ENCODE data around the gene PLPP3. TPM values are rescaled to one million over a fixed set of nuclear protein-coding genes. Genes with fewer than 3 reads are reported as not detected.

Gene PLPP3
- total and polyA plus RNA-seq, 3 experiments from 2014 or later, result 0.22 to 0.24 TPM; not detected in 1

DNA sequence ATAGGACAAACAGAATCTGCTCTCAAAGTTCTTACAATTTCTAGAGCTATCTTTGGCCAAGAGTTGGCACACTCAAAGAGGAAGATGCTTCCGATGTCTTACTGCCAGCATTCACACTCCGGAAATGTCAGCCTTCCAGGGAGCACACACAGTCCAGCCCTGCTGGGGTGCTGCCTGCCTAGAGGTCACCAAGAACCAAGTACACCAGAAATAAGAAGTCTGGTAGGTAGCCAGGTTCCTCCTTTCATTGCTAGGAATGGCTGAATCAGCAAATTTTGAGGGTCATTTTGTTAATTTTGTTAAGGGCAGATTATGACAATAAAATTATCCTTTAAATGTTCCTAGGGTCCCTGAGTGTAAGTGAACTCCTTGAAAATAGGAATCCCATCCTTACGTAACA, 77.5 kb downstream of the PLPP3 start:
- H3K4me1 ChIP-seq (ENCODE audit: insufficient read depth, low read length), result no peaks in the 10 kb centered on the region
- POLR2A ChIA-PET, result no interaction called here
- H3K36me3 Mint-ChIP-seq, result no peaks in the 10 kb centered on the region
- no peak for DNase-seq
- H3K27me3 Mint-ChIP-seq, result peaks cover 0 to 4% of the 10 kb centered on the region in 2 donors
- H3K36me3 ChIP-seq (ENCODE audit: insufficient read depth, low read length), result no peaks in the 10 kb centered on the region
- H3K4me1 Mint-ChIP-seq, result no peaks in the 10 kb centered on the region
- peaks cover 0 to 3% (median 2%) of the 10 kb centered on the region in 5 donors for H3K9me3 Mint-ChIP-seq
- no peak overlapping the region for H3K27ac ChIP-seq (ENCODE audit: low read depth, low read length)
- no peak overlapping the region for H3K4me3 Mint-ChIP-seq
- no peak overlapping the region for H3K27ac Mint-ChIP-seq
- no peaks in the 10 kb centered on the region for H3K9me3 ChIP-seq (ENCODE audit: low read length)
- CTCF ChIA-PET, result no interaction called here
- H3K27me3 ChIP-seq (ENCODE audit: insufficient read depth, low read length, poor library complexity, severe bottlenecking), result no peaks in the 10 kb centered on the region
- no peak overlapping the region for H3K4me3 ChIP-seq (ENCODE audit: low read length)

DNA sequence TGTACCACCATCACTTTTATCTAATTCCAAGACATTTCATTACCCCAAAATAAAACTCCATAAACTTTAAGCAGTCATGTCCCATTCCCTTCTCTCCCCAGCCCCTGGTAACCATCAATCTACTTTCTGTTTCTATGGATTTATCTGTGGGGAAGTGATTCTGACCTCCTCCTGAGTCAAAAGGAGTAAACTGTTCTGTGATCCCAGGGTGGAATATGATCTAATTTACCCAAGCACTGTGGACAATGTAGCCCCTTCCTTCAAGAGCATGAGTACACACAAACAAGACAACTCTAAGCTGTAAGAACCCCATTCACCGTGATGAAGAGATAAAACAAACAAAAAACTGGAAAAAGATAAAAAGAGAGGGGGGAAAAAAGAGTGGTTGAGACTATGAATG, 77.9 kb downstream of the PLPP3 start:
- peaks cover 0 to 3% (median 2%) of the 10 kb centered on the region in 5 donors for H3K9me3 Mint-ChIP-seq
- H3K4me3 Mint-ChIP-seq, result no peak overlapping the region
- ChIA-PET CTCF (no interaction called here), POLR2A (no interaction called here)
- peaks cover 0 to 4% of the 10 kb centered on the region in 2 donors for H3K27me3 Mint-ChIP-seq
- DNase-seq, result no peak
- H3K27ac Mint-ChIP-seq, result no peak overlapping the region
- Histone ChIP-seq H3K27me3 (ENCODE audit: insufficient read depth, low read length, poor library complexity, severe bottlenecking) (no peaks in the 10 kb centered on the region), H3K4me3 (ENCODE audit: low read length) (no peak overlapping the region), H3K36me3 (ENCODE audit: insufficient read depth, low read length) (no peaks in the 10 kb centered on the region), H3K9me3 (ENCODE audit: low read length) (no peaks in the 10 kb centered on the region), H3K4me1 (ENCODE audit: insufficient read depth, low read length) (no peaks in the 10 kb centered on the region), H3K27ac (ENCODE audit: low read depth, low read length) (no peak overlapping the region)
- no peaks in the 10 kb centered on the region for H3K36me3 Mint-ChIP-seq
- no peaks in the 10 kb centered on the region for H3K4me1 Mint-ChIP-seq

DNA sequence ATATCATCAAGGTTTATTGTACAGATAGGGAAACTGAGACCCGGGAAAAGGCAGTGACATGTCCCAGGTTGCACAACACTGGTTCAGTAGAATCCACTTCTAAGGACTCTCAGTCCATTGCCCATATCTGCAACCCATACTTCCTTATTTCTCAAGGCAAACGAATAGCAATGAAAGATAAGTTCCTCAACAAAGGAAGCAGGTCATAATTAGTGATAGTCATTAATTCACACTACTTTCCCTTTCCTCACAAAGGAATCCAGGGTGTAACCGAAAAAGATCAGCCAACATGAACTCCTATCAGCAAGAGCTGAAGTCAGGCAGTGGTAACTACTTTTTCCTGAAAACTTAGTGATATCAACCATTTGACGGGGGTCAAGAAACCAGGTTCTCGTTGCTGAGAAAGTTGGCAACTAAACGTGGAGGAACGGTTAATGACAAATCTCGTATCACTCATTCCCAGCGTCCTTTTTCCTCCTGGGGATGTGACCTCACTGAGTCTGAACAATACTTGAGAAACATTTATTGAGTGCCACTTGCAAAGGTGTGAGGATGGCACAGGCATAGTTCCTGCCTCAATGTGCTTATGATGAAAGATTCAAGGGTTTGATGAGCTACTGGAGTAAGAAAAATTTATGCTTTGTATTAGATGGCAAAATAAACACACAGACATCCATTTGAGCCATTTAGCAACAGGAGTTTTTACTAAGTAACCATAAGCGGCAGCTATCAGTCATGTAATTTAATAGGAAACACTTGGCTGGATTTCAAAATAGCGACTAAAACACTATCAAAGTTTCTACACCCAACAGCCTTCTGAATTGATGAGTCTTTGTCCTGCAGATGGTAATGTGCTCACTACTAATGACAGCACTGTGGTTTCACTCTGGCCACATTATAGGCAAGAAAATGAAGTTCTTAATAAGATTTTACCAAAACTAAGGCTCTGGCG, 82.3 kb downstream of the PLPP3 start:
- no peaks in the 10 kb centered on the region for H3K9me3 ChIP-seq (ENCODE audit: low read length)
- H3K36me3 Mint-ChIP-seq, result no peaks in the 10 kb centered on the region
- no peak overlapping the region for H3K27ac ChIP-seq (ENCODE audit: low read depth, low read length)
- H3K36me3 ChIP-seq (ENCODE audit: insufficient read depth, low read length), result no peaks in the 10 kb centered on the region
- ChIA-PET CTCF (no interaction called here), POLR2A (no interaction called here)
- H3K4me1 Mint-ChIP-seq, result no peaks in the 10 kb centered on the region
- no peak overlapping the region for H3K4me3 Mint-ChIP-seq
- H3K27me3 ChIP-seq (ENCODE audit: insufficient read depth, low read length, poor library complexity, severe bottlenecking), result no peaks in the 10 kb centered on the region
- no peak overlapping the region for H3K27ac Mint-ChIP-seq
- no peak for DNase-seq
- H3K27me3 Mint-ChIP-seq, result peaks cover 0 to 4% of the 10 kb centered on the region in 2 donors
- peaks cover 0 to 3% (median 0%) of the 10 kb centered on the region in 5 donors for H3K9me3 Mint-ChIP-seq
- no peaks in the 10 kb centered on the region for H3K4me1 ChIP-seq (ENCODE audit: insufficient read depth, low read length)
- no peak overlapping the region for H3K4me3 ChIP-seq (ENCODE audit: low read length)

DNA sequence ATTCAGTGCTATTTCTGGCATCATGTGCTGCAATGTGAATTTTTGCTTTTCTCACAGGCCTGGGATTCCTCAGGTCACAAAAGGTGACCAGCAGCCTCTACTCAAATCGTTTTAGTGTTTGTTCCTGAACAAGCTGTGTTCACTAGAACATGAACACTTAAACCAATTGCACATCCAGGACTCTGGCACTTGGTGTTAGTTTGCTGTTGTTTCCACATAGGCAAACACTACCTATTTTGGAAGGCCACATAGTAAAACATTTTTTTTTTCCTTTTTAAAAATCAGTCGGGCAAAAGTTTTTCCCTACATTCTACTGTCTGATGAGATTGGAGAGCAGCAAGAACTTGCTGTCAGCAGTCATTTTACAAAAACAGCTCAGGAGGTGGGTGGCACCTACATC, 83.2 kb downstream of the PLPP3 start:
- POLR2A ChIA-PET, result no interaction called here
- Mint-ChIP-seq H3K4me3 (no peak overlapping the region), H3K36me3 (no peaks in the 10 kb centered on the region)

DNA sequence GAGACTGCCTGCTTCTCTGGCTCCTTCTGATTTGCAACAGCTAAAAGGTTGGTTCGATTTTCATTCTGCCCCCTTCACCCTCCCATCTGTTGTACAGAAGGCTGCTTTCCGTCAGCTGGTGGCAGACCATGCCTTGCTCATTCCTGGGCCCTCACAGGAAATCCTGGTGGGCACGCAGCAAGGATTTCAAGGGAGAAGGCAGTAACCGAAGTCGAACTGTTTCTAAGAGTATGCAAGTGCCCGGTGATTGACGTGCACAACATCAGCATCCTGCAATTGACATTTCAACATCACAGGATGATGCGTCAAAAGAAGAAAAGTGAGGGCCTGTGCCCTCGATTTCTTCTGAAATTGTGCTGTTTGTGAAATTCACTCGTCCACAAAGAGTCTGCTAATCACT, 83.8 kb downstream of the PLPP3 start:
- Histone ChIP-seq H3K27ac (ENCODE audit: low read depth, low read length) (no peak overlapping the region), H3K36me3 (ENCODE audit: insufficient read depth, low read length) (no peaks in the 10 kb centered on the region), H3K4me3 (ENCODE audit: low read length) (no peak overlapping the region), H3K9me3 (ENCODE audit: low read length) (no peaks in the 10 kb centered on the region), H3K27me3 (ENCODE audit: insufficient read depth, low read length, poor library complexity, severe bottlenecking) (no peaks in the 10 kb centered on the region), H3K4me1 (ENCODE audit: insufficient read depth, low read length) (no peaks in the 10 kb centered on the region)
- Mint-ChIP-seq H3K4me1 (no peaks in the 10 kb centered on the region), H3K9me3 (peaks cover 0 to 5% (median 0%) of the 10 kb centered on the region in 5 donors), H3K4me3 (no peak overlapping the region), H3K27ac (no peak overlapping the region), H3K27me3 (peaks cover 0 to 4% of the 10 kb centered on the region in 2 donors), H3K36me3 (no peaks in the 10 kb centered on the region)
- DNase-seq, result no peak
- POLR2A ChIA-PET, result no interaction called here
- CTCF ChIA-PET, result no interaction called here

More for the DNA sequence above, 83.2 kb downstream of the PLPP3 start:
- Mint-ChIP-seq H3K4me1 (no peaks in the 10 kb centered on the region), H3K27ac (no peak overlapping the region), H3K27me3 (peaks cover 0 to 4% of the 10 kb centered on the region in 2 donors), H3K9me3 (peaks cover 0 to 3% (median 0%) of the 10 kb centered on the region in 5 donors)
- CTCF ChIA-PET, result no interaction called here
- no peaks in the 10 kb centered on the region for H3K4me1 ChIP-seq (ENCODE audit: insufficient read depth, low read length)
- H3K4me3 ChIP-seq (ENCODE audit: low read length), result no peak overlapping the region
- no peaks in the 10 kb centered on the region for H3K36me3 ChIP-seq (ENCODE audit: insufficient read depth, low read length)
- no peaks in the 10 kb centered on the region for H3K9me3 ChIP-seq (ENCODE audit: low read length)
- no peak for DNase-seq
- no peaks in the 10 kb centered on the region for H3K27me3 ChIP-seq (ENCODE audit: insufficient read depth, low read length, poor library complexity, severe bottlenecking)
- H3K27ac ChIP-seq (ENCODE audit: low read depth, low read length), result no peak overlapping the region

DNA sequence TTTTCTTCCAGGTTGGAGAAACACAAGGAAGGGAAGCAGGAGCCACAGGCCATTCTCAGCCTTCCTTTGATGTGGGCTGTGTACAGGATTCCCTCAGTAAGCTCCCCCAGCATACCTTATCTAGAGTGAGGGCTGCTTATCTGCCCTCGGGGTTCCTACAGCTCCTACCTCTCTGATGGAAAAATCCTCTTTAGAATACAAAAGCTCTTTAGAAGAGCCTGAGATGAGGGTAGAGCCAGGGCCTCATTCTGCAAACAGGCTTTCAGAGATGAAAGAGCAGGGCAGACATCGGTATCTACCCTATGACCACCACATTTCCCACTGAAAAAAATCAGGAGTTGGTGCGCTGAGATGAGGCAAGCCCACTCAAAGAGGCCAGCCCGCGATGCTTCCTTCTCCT, 85.1 kb downstream of the PLPP3 start:
- Histone ChIP-seq H3K27ac (ENCODE audit: low read depth, low read length) (no peak overlapping the region), H3K36me3 (ENCODE audit: insufficient read depth, low read length) (no peaks in the 10 kb centered on the region), H3K27me3 (ENCODE audit: insufficient read depth, low read length, poor library complexity, severe bottlenecking) (no peaks in the 10 kb centered on the region), H3K9me3 (ENCODE audit: low read length) (no peaks in the 10 kb centered on the region), H3K4me1 (ENCODE audit: insufficient read depth, low read length) (no peaks in the 10 kb centered on the region), H3K4me3 (ENCODE audit: low read length) (no peak overlapping the region)
- no peak overlapping the region for H3K27ac Mint-ChIP-seq
- H3K27me3 Mint-ChIP-seq, result peaks cover 0 to under 1% of the 10 kb centered on the region in 2 donors
- no peaks in the 10 kb centered on the region for H3K4me1 Mint-ChIP-seq
- ChIA-PET CTCF (no interaction called here), POLR2A (no interaction called here)
- DNase-seq, result no peak
- H3K9me3 Mint-ChIP-seq, result peaks cover 0 to 7% (median 3%) of the 10 kb centered on the region in 5 donors
- H3K4me3 Mint-ChIP-seq, result no peak overlapping the region
- no peaks in the 10 kb centered on the region for H3K36me3 Mint-ChIP-seq

DNA sequence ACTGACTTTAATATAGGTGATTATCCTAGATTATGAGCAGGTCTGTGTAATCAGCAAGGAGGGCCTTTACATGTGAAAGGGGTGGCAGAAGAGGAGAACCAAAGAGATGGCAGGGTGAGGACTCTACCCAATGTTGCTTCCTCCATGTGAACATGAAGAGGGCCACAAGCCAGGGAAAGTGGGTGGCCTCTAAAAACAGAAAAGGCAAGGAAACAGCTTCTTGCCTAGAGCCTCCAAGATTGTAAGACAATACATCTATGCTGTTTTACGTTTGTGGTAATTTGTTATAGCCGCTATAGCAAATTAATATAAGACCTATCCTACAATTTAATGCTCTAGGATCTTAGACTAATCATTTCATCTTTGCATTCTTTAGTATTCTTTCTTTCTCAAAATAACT, 85.5 kb downstream of the PLPP3 start:
- H3K4me3 ChIP-seq (ENCODE audit: low read length), result no peak overlapping the region
- H3K36me3 ChIP-seq (ENCODE audit: insufficient read depth, low read length), result no peaks in the 10 kb centered on the region
- Mint-ChIP-seq H3K4me3 (no peak overlapping the region), H3K27ac (no peak overlapping the region), H3K9me3 (peaks cover 0 to 7% (median 3%) of the 10 kb centered on the region in 5 donors), H3K36me3 (no peaks in the 10 kb centered on the region), H3K4me1 (no peaks in the 10 kb centered on the region), H3K27me3 (no peaks in the 10 kb centered on the region)
- H3K9me3 ChIP-seq (ENCODE audit: low read length), result no peaks in the 10 kb centered on the region
- H3K4me1 ChIP-seq (ENCODE audit: insufficient read depth, low read length), result no peaks in the 10 kb centered on the region
- ChIA-PET CTCF (no interaction called here), POLR2A (no interaction called here)
- no peaks in the 10 kb centered on the region for H3K27me3 ChIP-seq (ENCODE audit: insufficient read depth, low read length, poor library complexity, severe bottlenecking)
- no peak overlapping the region for H3K27ac ChIP-seq (ENCODE audit: low read depth, low read length)
- no peak for DNase-seq

DNA sequence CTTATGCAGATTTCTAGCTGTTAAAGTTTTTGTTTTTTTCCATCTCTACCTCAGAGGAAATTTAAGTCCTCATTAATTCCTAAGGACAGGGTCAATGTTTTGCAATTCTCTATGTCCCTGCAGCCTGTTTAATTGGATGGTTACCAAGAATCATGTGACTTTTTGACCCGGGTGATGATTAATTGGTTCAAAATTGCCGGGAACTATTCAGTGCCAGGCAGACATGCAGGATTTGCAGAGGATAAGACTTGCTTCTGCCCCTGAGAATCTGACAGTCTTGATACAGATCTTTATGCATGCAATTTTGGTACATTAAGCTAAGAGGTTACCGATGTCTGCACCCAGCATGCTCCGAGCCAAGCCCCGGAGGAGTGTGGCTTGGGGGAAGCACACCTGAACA, 87.9 kb downstream of the PLPP3 start:
- CTCF ChIA-PET, result no interaction called here
- peaks cover 0 to 7% (median 3%) of the 10 kb centered on the region in 5 donors for H3K9me3 Mint-ChIP-seq
- H3K4me1 ChIP-seq (ENCODE audit: insufficient read depth, low read length), result no peaks in the 10 kb centered on the region
- no peaks in the 10 kb centered on the region for H3K36me3 ChIP-seq (ENCODE audit: insufficient read depth, low read length)
- no peaks in the 10 kb centered on the region for H3K27me3 Mint-ChIP-seq
- no peak overlapping the region for H3K27ac Mint-ChIP-seq
- H3K27ac ChIP-seq (ENCODE audit: low read depth, low read length), result no peak overlapping the region
- no peaks in the 10 kb centered on the region for H3K36me3 Mint-ChIP-seq
- no peaks in the 10 kb centered on the region for H3K27me3 ChIP-seq (ENCODE audit: insufficient read depth, low read length, poor library complexity, severe bottlenecking)
- H3K4me1 Mint-ChIP-seq, result no peaks in the 10 kb centered on the region
- no peak for DNase-seq
- no peaks in the 10 kb centered on the region for H3K9me3 ChIP-seq (ENCODE audit: low read length)
- POLR2A ChIA-PET, result no interaction called here
- H3K4me3 ChIP-seq (ENCODE audit: low read length), result no peak overlapping the region
- no peak overlapping the region for H3K4me3 Mint-ChIP-seq

All from CD8-positive, alpha-beta memory T cell (primary cell).